Keratinocyte (primary cell): Measurements from ENCODE around the gene WDR6. TPM values are rescaled to one million over a fixed set of nuclear protein-coding genes. Genes with fewer than 3 reads are reported as not detected.

Source experiments
- DNase-seq: peaks from one replicate; pipeline ENCODE4 v3.0.0-alpha.2; 2011; ENCODE audit warnings: low read depth, missing footprints, low spot score
- FAIRE-seq: peaks from 2 replicates; lab custom pipeline; 2011; peaks lifted over from hg19 to GRCh38; lab: Jason Lieb, UNC
- H2AFZ ChIP-seq: 2 replicates; pipeline ENCODE4 v1.6.0; 2012; ENCODE audit warnings: low read length, control low read depth, inconsistent platforms; ENCODE audit not compliant: control insufficient read depth
- H3K27ac ChIP-seq: 2 replicates; pipeline ENCODE4 v1.5.1; 2011; ENCODE audit warnings: low read length; ENCODE audit not compliant: control insufficient read depth, insufficient read depth
- H3K27me3 ChIP-seq: 3 replicates; pipeline ENCODE4 v1.6.0; 2011; ENCODE audit warnings: low read length; ENCODE audit not compliant: control insufficient read depth, insufficient read depth; ENCODE audit errors: extremely low read depth
- H3K36me3 ChIP-seq, 2 experiments: 2 replicates in 1 of 2; 3 replicates in 1 of 2; pipeline ENCODE4 v1.5.1; 2011; ENCODE audit warnings: low read length in 2 of 2, mild to moderate bottlenecking in 1 of 2; ENCODE audit not compliant: control insufficient read depth in 2 of 2, insufficient read depth in 2 of 2; ENCODE audit errors: extremely low read depth in 1 of 2
- H3K4me1 ChIP-seq: 3 replicates; pipeline ENCODE4 v1.5.1; 2011; ENCODE audit warnings: low read length; ENCODE audit not compliant: control insufficient read depth, insufficient read depth; ENCODE audit errors: extremely low read depth
- H3K4me2 ChIP-seq: 3 replicates; pipeline ENCODE4 v1.6.0; 2011; ENCODE audit warnings: low read depth, low read length; ENCODE audit not compliant: control insufficient read depth, insufficient read depth; ENCODE audit errors: extremely low read depth
- H3K4me3 ChIP-seq, 3 experiments: fragments of 200-600 bp in 1 of 3; sonication (generic) in 1 of 3; 2 replicates in 2 of 3; 3 replicates in 1 of 3; pipeline ENCODE4 v1.5.1; 2011 to 2016; ENCODE audit warnings: low read length in 3 of 3, mild to moderate bottlenecking in 3 of 3, control low read depth in 2 of 3, inconsistent platforms in 1 of 3, low read depth in 1 of 3, mixed read lengths in 1 of 3, mixed run types in 1 of 3, moderate library complexity in 1 of 3; ENCODE audit not compliant: control insufficient read depth in 2 of 3, insufficient read depth in 2 of 3; ENCODE audit errors: extremely low read depth in 1 of 3
- H3K79me2 ChIP-seq: 2 replicates; pipeline ENCODE4 v1.6.0; 2012; ENCODE audit warnings: low read length; ENCODE audit not compliant: control insufficient read depth, insufficient read depth
- H3K9ac ChIP-seq: 3 replicates; pipeline ENCODE4 v1.6.0; 2011; ENCODE audit warnings: low read length; ENCODE audit not compliant: control insufficient read depth, insufficient read depth; ENCODE audit errors: extremely low read depth
- H3K9me1 ChIP-seq: 3 replicates; pipeline ENCODE4 v1.6.0; 2011; ENCODE audit warnings: low read length; ENCODE audit not compliant: control insufficient read depth, insufficient read depth; ENCODE audit errors: extremely low read depth
- H3K9me3 ChIP-seq: 2 replicates; pipeline ENCODE4 v1.5.1; 2012; ENCODE audit warnings: low read depth, low read length; ENCODE audit not compliant: control insufficient read depth
- H4K20me1 ChIP-seq: 3 replicates; pipeline ENCODE4 v1.6.0; 2011; ENCODE audit warnings: low read length; ENCODE audit not compliant: control insufficient read depth, insufficient read depth; ENCODE audit errors: extremely low read depth
- EZH2 ChIP-seq: IDR thresholded peaks from one replicate; pipeline ENCODE4 v1.6.1; 2012; ENCODE audit warnings: inconsistent platforms, mild to moderate bottlenecking, low read length, moderate library complexity
- dilution Hi-C: fragments of 300-500 bp; cut with MboI; formaldehyde crosslinking; loops from one replicate; pipeline ENCODE4 v1.7.0; 2020; ENCODE audit warnings: low sequenced_read_pairs; ENCODE audit not compliant: extremely low pct_ligation_motif_present
- polyA plus RNA-seq, 5 experiments: library from polyadenylated mRNA; depleted of rRNA in 3 of 5; stranded (reverse) in 3 of 5; stranded (forward) in 1 of 5; unstranded in 1 of 5; fragments of >200 nt; gene quantifications; 1 replicate in 1 of 5; 2 replicates in 3 of 5; 3 replicates in 1 of 5; pipeline versions ENCODE4 v1.2.1 to v1.2.3, GENCODE V29; 2011 to 2012; ENCODE audit warnings: missing spikeins in 2 of 5, low read depth in 1 of 5, low replicate concordance in 1 of 5
- TF ChIP-seq, protein P1 (sequence below), 3 experiments: IDR thresholded peaks in 1 of 3; conservative IDR thresholded peaks in 1 of 3; optimal IDR thresholded peaks in 1 of 3; 2 replicates in 2 of 3; 3 replicates in 1 of 3; pipeline versions ENCODE3 to v1.5.1; 2011; ENCODE audit warnings: low read length in 3 of 3, mild to moderate bottlenecking in 3 of 3, moderate library complexity in 2 of 3, control low read depth in 1 of 3, inconsistent platforms in 1 of 3; ENCODE audit not compliant: insufficient read depth in 2 of 3; ENCODE audit errors: extremely low read depth in 1 of 3

Gene WDR6
- polyA plus RNA-seq, 1 donor (not counting 4 experiments of a cell fraction or from before 2014, with no cell fraction given) = 61.5 TPM

DNA sequence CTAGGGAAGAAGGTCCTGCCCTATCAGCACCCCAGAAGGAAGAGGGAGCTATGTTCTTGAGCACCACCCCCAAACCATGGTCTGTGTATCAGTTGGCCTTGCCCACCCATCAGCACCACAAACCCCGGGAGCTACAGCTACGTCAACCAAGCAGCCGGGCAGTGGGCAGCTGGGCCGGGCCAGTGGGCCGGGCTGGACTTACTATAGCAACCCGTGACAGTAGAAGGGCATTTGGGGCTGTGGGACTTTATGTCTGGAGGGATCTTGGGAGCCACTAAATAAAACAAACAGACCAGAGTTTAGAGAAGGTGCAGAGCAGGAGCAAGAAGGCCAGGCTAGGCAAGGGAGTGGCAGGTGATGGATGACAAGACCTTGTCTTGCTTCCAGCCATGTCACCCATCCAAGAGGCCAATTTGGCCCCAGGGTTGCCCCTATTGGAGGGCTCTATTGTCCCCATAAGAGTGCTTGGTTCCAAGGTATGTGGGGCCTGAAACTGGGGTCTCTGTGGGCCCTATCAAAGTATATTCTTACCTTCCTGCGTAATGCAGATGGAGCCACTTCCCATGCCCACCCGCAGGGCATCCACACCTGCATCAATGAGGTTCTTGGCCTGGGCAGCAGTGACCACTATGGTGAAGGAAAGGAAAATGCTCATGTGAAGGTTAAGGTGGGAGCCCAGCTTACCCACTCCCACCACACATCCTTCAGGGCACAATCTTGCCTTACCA, 18.8 kb downstream of the WDR6 start:
- DNase-seq = no peak
- peaks cover 66% of the 10 kb centered on the region for H3K79me2 ChIP-seq
- no peak for FAIRE-seq
- H3K36me3 ChIP-seq = peaks cover 29 to 56% of the 10 kb centered on the region in 2 experiments
- no peaks in the 10 kb centered on the region for H3K9me3 ChIP-seq
- no peak overlapping the region for H3K4me2 ChIP-seq
- H3K9ac ChIP-seq = no peak overlapping the region
- peaks cover 4% of the 10 kb centered on the region for H4K20me1 ChIP-seq
- dilution Hi-C loops = no loop called here
- no peaks in the 10 kb centered on the region for H3K27me3 ChIP-seq
- no peak overlapping the region for H3K4me3 ChIP-seq
- peaks cover 3% of the 10 kb centered on the region for H3K9me1 ChIP-seq
- TF ChIP-seq, protein P1, sequence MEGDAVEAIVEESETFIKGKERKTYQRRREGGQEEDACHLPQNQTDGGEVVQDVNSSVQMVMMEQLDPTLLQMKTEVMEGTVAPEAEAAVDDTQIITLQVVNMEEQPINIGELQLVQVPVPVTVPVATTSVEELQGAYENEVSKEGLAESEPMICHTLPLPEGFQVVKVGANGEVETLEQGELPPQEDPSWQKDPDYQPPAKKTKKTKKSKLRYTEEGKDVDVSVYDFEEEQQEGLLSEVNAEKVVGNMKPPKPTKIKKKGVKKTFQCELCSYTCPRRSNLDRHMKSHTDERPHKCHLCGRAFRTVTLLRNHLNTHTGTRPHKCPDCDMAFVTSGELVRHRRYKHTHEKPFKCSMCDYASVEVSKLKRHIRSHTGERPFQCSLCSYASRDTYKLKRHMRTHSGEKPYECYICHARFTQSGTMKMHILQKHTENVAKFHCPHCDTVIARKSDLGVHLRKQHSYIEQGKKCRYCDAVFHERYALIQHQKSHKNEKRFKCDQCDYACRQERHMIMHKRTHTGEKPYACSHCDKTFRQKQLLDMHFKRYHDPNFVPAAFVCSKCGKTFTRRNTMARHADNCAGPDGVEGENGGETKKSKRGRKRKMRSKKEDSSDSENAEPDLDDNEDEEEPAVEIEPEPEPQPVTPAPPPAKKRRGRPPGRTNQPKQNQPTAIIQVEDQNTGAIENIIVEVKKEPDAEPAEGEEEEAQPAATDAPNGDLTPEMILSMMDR (optimal IDR thresholded peaks at IDR 0.05 in 1 of 3, IDR thresholded peaks at IDR 0.05 in 1 of 3, conservative IDR thresholded peaks at IDR 0.05 in 1 of 3; ENCODE audit: extremely low read depth in 1 of 3, insufficient read depth in 2 of 3, low read length in 3 of 3) = no peak
- no peak for TF ChIP-seq EZH2
- no peak overlapping the region for H2AFZ ChIP-seq
- H3K27ac ChIP-seq = no peak overlapping the region
- H3K4me1 ChIP-seq = peaks cover 29% of the 10 kb centered on the region

DNA sequence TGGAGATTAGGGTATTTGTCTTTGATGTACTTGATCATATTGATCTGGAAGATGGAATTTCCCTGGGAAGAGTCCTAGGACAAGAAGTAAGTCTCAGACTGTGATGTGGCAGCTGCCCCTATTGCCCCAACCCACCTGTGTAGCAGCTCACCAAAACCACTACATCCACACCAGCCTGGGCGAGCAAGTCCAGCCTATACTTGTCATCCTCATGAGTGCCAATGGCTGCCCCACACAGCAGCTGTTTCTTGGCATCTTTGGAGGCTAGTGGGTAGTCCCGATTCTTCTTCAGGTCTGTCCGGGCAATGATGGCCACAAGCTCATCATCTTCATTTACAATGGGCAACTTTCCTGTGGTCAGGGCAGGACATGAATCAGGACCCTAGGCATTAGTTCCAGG, 19.3 kb downstream of the WDR6 start:
- no peak for TF ChIP-seq EZH2
- TF ChIP-seq, protein P1 (optimal IDR thresholded peaks at IDR 0.05 in 1 of 3, IDR thresholded peaks at IDR 0.05 in 1 of 3, conservative IDR thresholded peaks at IDR 0.05 in 1 of 3; ENCODE audit: extremely low read depth in 1 of 3, insufficient read depth in 2 of 3, low read length in 3 of 3) = no peak
- no peak overlapping the region for H3K9ac ChIP-seq
- no peak overlapping the region for H2AFZ ChIP-seq
- peaks cover 29% of the 10 kb centered on the region for H3K4me1 ChIP-seq
- peaks cover 62% of the 10 kb centered on the region for H3K79me2 ChIP-seq
- H3K9me3 ChIP-seq = no peaks in the 10 kb centered on the region
- no peak overlapping the region for H3K4me2 ChIP-seq
- dilution Hi-C loops = no loop called here
- no peak overlapping the region for H3K27ac ChIP-seq
- H3K27me3 ChIP-seq = no peaks in the 10 kb centered on the region
- H3K36me3 ChIP-seq = peaks cover 30 to 56% of the 10 kb centered on the region in 2 experiments
- H3K4me3 ChIP-seq = no peak overlapping the region
- DNase-seq = no peak
- peaks cover 4% of the 10 kb centered on the region for H4K20me1 ChIP-seq
- H3K9me1 ChIP-seq = peaks cover 3% of the 10 kb centered on the region
- FAIRE-seq = no peak
